ENCODE results near the gene CFAP299.
A peak's percentile ranks its signal among the peaks of the same experiment; 100 is the strongest.
"Not testable (repeated sequence)": the region's sequence is repeated elsewhere in the genome, so short reads cannot be mapped to it uniquely, and the experiment has no call there.

Gene CFAP299

GRCh38 chr4:80393246-80393969 lies 57.9 kb downstream of the CFAP299 start:
- DNase-seq = peak; percentile 30

GRCh38 chr4:80393970-80394250 lies 58.4 kb downstream of the CFAP299 start:
- DNase-seq = no peak

GRCh38 chr4:80407246-80407645 lies 71.7 kb downstream of the CFAP299 start:
- DNase-seq = no peak

GRCh38 chr4:80409809-80410208 lies 74.3 kb downstream of the CFAP299 start:
- no peak for DNase-seq

- DNase-seq = no peak
Observed at GRCh38 chr4:80412322-80412721, 76.8 kb downstream of the CFAP299 start.

GRCh38 chr4:80413086-80413485 lies 77.6 kb downstream of the CFAP299 start:
- DNase-seq = no peak

- DNase-seq = no peak
Observed at GRCh38 chr4:80417019-80417418, 81.5 kb downstream of the CFAP299 start.

GRCh38 chr4:80419946-80420345 lies 84.4 kb downstream of the CFAP299 start:
- DNase-seq = no peak

- no peak for DNase-seq
Observed at GRCh38 chr4:80420638-80421037, 85.1 kb downstream of the CFAP299 start.

GRCh38 chr4:80422727-80423404 lies 87.3 kb downstream of the CFAP299 start:
- no peak for DNase-seq

- no peak for DNase-seq
Observed at GRCh38 chr4:80423553-80424224, 88.2 kb downstream of the CFAP299 start.

- DNase-seq = no peak
Observed at GRCh38 chr4:80424225-80424581, 88.7 kb downstream of the CFAP299 start.

GRCh38 chr4:80425124-80426100 lies 89.9 kb downstream of the CFAP299 start:
- no peak for DNase-seq

GRCh38 chr4:80431203-80431965 lies 95.9 kb downstream of the CFAP299 start:
- DNase-seq = no peak

GRCh38 chr4:80434238-80434637 lies 98.7 kb downstream of the CFAP299 start:
- DNase-seq = no peak

- DNase-seq = no peak
Observed at GRCh38 chr4:80438016-80438415, 102.5 kb downstream of the CFAP299 start.

GRCh38 chr4:80439294-80440061 lies 103.9 kb downstream of the CFAP299 start:
- DNase-seq = not testable (repeated sequence)

- DNase-seq = no peak
Observed at GRCh38 chr4:80446248-80446647, 110.7 kb downstream of the CFAP299 start.

GRCh38 chr4:80446664-80447063 lies 111.1 kb downstream of the CFAP299 start:
- DNase-seq = peak; percentile 39

GRCh38 chr4:80447493-80447892 lies 112.0 kb downstream of the CFAP299 start:
- DNase-seq = no peak

- no peak for DNase-seq
Observed at GRCh38 chr4:80448056-80448455, 112.5 kb downstream of the CFAP299 start.

- DNase-seq = no peak
Observed at GRCh38 chr4:80452055-80452454, 116.5 kb downstream of the CFAP299 start.
